ENCODE measurements around the gene CKB.

DNA sequence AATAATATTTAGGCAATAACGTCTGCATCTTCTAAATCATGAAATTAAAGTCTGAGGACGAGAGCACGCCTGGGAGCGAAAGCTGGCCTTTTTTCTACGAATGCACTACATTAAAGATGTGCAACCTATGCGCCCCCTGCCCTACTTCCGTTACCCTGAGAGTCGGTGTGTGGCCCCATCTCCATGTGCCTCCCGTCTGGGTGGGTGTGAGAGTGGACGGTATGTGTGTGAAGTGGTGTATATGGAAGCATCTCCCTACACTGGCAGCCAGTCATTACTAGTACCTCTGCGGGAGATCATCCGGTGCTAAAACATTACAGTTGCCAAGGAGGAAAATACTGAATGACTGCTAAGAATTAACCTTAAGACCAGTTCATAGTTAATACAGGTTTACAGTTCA lies 19.3 kb downstream of the CKB start:
- TF ChIP-seq POLR2A (IDR thresholded peaks at IDR 0.05) (no peak), CTCF (IDR thresholded peaks at IDR 0.05) (no peak)
